ENCODE data around the gene MICAL3. TPM values are rescaled to one million over a fixed set of nuclear protein-coding genes. Genes with fewer than 3 reads are reported as not detected.

The MICAL3 gene
- total and polyA plus RNA-seq, 9 of the 15 experiments (the other 6 are each of a cell fraction or from before 2014, with no cell fraction given), result 0.53 to 32.1 (median 12.3) TPM

DNA sequence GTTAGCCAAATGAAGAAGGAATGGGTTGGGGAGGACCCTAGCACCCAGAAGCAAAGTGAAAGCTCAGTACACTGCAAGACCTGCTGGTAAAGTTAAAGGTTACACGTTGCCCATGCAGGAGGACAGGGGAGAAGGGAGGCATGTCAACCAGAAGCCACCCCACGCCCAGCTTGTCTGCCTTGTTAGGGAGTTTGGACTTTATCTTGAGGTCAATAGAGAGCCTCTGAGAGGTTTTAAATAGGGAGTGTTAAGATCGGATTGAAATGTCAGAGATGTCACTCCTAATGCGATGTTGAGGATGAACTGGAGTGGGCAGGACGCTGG lies 34.7 kb upstream of the MICAL3 start (continued):
- TF ChIP-seq, protein P1, sequence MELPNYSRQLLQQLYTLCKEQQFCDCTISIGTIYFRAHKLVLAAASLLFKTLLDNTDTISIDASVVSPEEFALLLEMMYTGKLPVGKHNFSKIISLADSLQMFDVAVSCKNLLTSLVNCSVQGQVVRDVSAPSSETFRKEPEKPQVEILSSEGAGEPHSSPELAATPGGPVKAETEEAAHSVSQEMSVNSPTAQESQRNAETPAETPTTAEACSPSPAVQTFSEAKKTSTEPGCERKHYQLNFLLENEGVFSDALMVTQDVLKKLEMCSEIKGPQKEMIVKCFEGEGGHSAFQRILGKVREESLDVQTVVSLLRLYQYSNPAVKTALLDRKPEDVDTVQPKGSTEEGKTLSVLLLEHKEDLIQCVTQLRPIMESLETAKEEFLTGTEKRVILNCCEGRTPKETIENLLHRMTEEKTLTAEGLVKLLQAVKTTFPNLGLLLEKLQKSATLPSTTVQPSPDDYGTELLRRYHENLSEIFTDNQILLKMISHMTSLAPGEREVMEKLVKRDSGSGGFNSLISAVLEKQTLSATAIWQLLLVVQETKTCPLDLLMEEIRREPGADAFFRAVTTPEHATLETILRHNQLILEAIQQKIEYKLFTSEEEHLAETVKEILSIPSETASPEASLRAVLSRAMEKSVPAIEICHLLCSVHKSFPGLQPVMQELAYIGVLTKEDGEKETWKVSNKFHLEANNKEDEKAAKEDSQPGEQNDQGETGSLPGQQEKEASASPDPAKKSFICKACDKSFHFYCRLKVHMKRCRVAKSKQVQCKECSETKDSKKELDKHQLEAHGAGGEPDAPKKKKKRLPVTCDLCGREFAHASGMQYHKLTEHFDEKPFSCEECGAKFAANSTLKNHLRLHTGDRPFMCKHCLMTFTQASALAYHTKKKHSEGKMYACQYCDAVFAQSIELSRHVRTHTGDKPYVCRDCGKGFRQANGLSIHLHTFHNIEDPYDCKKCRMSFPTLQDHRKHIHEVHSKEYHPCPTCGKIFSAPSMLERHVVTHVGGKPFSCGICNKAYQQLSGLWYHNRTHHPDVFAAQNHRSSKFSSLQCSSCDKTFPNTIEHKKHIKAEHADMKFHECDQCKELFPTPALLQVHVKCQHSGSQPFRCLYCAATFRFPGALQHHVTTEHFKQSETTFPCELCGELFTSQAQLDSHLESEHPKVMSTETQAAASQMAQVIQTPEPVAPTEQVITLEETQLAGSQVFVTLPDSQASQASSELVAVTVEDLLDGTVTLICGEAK (IDR thresholded peaks at IDR 0.05), result no peak
- TF ChIP-seq, protein P1 (CRISPR knock-in tag; IDR thresholded peaks at IDR 0.05), result no peak
- no peak for TF ChIP-seq NELFE (IDR thresholded peaks at IDR 0.05; ENCODE audit: insufficient read depth, insufficient read length)

All from K562 (cell line).